A549 (cell line): Measurements from ENCODE around the gene KIFC1.

Source experiments
- CHD4 ChIP-seq: fragments of 200-600 bp; sonication (generic); IDR thresholded peaks from 2 replicates; pipeline ENCODE4 v1.6.1; 2016; ENCODE audit warnings: antibody characterized with exemption, mild to moderate bottlenecking, borderline replicate concordance
- EP300 ChIP-seq, 2 experiments: fragments of >200 bp; sonication (Bioruptor Twin); formaldehyde crosslinking; IDR thresholded peaks; 2 replicates in 1 of 2; 3 replicates in 1 of 2; pipeline ENCODE4 v1.6.1; 2016 to 2017
- JUNB ChIP-seq: fragments of >200 bp; sonication (Bioruptor Twin); formaldehyde crosslinking; IDR thresholded peaks from 2 replicates; pipeline ENCODE4 v1.6.1; 2016
- POLR2A ChIP-seq: IDR thresholded peaks from 2 replicates; pipeline ENCODE4 v1.6.1; 2012; ENCODE audit warnings: mild to moderate bottlenecking, low read length
- RNF2 ChIP-seq: fragments of 200-600 bp; sonication (generic); IDR thresholded peaks from 2 replicates; pipeline ENCODE4 v1.6.1; 2016; ENCODE audit warnings: low read depth, mild to moderate bottlenecking, antibody characterized with exemption, moderate library complexity, borderline replicate concordance
- TF ChIP-seq, protein P1 (sequence below): fragments of >200 bp; sonication (Bioruptor Twin); formaldehyde crosslinking; IDR thresholded peaks from 3 replicates; pipeline ENCODE4 v1.5.1; 2016
- TF ChIP-seq, protein P2 (sequence below): IDR thresholded peaks from 2 replicates; pipeline ENCODE4 v1.6.1; 2012
- TF ChIP-seq, protein P3 (sequence below): fragments of 200-600 bp; sonication (generic); IDR thresholded peaks from 2 replicates; pipeline ENCODE4 v1.6.1; 2016; ENCODE audit warnings: antibody characterized with exemption, mild to moderate bottlenecking, moderate library complexity

DNA sequence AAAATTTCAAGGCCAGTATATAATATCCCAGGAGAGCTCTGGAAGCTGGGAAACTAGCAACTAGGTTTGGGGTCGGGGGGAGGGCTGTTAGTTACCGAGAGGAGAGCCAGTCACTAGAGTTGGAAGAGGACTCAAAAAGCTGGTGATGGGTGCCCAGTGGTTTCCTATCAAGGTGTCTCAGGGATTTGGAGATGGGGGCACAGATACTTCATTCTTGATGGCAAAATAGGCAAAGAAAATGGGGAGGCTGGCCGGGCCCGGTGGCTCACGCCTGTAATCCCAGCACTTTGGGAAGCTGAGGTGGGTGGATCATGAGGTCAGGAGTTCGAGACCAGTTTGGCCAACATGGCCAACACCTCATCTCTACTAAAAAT is 20.0 kb downstream of the KIFC1 start:
- TF ChIP-seq, protein P1, sequence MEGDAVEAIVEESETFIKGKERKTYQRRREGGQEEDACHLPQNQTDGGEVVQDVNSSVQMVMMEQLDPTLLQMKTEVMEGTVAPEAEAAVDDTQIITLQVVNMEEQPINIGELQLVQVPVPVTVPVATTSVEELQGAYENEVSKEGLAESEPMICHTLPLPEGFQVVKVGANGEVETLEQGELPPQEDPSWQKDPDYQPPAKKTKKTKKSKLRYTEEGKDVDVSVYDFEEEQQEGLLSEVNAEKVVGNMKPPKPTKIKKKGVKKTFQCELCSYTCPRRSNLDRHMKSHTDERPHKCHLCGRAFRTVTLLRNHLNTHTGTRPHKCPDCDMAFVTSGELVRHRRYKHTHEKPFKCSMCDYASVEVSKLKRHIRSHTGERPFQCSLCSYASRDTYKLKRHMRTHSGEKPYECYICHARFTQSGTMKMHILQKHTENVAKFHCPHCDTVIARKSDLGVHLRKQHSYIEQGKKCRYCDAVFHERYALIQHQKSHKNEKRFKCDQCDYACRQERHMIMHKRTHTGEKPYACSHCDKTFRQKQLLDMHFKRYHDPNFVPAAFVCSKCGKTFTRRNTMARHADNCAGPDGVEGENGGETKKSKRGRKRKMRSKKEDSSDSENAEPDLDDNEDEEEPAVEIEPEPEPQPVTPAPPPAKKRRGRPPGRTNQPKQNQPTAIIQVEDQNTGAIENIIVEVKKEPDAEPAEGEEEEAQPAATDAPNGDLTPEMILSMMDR = no peak
- TF ChIP-seq RNF2 (no peak), POLR2A (no peak), CHD4 (no peak), JUNB (no peak), EP300 (IDR thresholded peaks at IDR 0.05) (no peak)
- TF ChIP-seq, protein P2, sequence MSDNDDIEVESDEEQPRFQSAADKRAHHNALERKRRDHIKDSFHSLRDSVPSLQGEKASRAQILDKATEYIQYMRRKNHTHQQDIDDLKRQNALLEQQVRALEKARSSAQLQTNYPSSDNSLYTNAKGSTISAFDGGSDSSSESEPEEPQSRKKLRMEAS = no peak
- TF ChIP-seq, protein P3, sequence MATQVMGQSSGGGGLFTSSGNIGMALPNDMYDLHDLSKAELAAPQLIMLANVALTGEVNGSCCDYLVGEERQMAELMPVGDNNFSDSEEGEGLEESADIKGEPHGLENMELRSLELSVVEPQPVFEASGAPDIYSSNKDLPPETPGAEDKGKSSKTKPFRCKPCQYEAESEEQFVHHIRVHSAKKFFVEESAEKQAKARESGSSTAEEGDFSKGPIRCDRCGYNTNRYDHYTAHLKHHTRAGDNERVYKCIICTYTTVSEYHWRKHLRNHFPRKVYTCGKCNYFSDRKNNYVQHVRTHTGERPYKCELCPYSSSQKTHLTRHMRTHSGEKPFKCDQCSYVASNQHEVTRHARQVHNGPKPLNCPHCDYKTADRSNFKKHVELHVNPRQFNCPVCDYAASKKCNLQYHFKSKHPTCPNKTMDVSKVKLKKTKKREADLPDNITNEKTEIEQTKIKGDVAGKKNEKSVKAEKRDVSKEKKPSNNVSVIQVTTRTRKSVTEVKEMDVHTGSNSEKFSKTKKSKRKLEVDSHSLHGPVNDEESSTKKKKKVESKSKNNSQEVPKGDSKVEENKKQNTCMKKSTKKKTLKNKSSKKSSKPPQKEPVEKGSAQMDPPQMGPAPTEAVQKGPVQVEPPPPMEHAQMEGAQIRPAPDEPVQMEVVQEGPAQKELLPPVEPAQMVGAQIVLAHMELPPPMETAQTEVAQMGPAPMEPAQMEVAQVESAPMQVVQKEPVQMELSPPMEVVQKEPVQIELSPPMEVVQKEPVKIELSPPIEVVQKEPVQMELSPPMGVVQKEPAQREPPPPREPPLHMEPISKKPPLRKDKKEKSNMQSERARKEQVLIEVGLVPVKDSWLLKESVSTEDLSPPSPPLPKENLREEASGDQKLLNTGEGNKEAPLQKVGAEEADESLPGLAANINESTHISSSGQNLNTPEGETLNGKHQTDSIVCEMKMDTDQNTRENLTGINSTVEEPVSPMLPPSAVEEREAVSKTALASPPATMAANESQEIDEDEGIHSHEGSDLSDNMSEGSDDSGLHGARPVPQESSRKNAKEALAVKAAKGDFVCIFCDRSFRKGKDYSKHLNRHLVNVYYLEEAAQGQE = no peak
